ENCODE results near the gene GRM4. TPM values are rescaled to one million over a fixed set of nuclear protein-coding genes. Genes with fewer than 3 reads are reported as not detected.
"Not testable (repeated sequence)": the region's sequence is repeated elsewhere in the genome, so short reads cannot be mapped to it uniquely, and the experiment has no call there.

The GRM4 gene
- total RNA-seq, 1 donor from 2014 or later, result 1.2 TPM

DNA sequence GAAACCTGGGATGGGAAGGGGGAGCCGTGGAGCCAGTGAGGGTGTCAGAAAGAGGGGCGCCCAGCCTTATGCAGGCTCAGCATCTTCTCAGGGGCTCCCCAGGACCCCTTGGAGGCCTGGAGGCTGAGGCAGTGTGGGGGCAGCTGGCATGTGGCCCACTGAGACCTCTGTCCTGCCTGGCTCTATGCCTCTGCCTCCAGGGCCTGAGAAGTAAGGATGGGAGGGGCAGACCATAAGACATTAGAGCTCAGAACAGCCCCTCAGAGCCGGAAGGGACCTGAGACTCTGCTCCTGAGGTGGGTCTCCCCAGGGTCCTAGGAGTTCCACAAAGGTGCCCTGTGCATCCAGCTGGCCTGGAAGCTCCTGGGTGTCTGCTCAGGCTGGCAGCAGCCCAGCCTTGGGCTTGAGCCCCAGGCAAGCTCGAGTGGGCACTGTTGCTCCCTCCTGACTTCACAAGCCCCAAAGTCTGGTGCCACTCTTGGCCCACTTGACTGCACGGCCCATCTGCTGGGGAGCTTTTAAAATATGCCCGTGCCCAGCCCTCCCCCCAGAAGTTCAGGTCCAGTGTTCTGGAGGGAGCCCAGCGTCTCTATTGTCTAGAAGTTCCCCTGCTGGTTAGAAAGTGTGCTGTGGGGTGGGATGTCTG, 126.8 kb downstream of the GRM4 start:
- TF ChIP-seq, protein P1, sequence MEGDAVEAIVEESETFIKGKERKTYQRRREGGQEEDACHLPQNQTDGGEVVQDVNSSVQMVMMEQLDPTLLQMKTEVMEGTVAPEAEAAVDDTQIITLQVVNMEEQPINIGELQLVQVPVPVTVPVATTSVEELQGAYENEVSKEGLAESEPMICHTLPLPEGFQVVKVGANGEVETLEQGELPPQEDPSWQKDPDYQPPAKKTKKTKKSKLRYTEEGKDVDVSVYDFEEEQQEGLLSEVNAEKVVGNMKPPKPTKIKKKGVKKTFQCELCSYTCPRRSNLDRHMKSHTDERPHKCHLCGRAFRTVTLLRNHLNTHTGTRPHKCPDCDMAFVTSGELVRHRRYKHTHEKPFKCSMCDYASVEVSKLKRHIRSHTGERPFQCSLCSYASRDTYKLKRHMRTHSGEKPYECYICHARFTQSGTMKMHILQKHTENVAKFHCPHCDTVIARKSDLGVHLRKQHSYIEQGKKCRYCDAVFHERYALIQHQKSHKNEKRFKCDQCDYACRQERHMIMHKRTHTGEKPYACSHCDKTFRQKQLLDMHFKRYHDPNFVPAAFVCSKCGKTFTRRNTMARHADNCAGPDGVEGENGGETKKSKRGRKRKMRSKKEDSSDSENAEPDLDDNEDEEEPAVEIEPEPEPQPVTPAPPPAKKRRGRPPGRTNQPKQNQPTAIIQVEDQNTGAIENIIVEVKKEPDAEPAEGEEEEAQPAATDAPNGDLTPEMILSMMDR (IDR thresholded peaks at IDR 0.05), result no peak
- TF ChIP-seq EZH2 (IDR thresholded peaks at IDR 0.05) (no peak), EZH2phosphoT487 (IDR thresholded peaks at IDR 0.05) (no peak)
- H3K4me3 Mint-ChIP-seq, result no peak overlapping the region
- no peaks in the 10 kb centered on the region for H3K9me3 Mint-ChIP-seq
- H3K27me3 ChIP-seq, result no peaks in the 10 kb centered on the region
- H2AFZ ChIP-seq (replicated peaks), result no peak overlapping the region
- H4K20me1 ChIP-seq (ENCODE audit: low read depth), result no peaks in the 10 kb centered on the region
- H3K9ac ChIP-seq, result no peak overlapping the region
- DNase-seq (ENCODE audit: low spot score), result no peak
- H3K9me3 ChIP-seq (ENCODE audit: low read depth), result no peaks in the 10 kb centered on the region
- peaks cover 15% of the 10 kb centered on the region for H3K4me1 ChIP-seq
- no peak overlapping the region for H3K27ac ChIP-seq
- no peaks in the 10 kb centered on the region for H3K79me2 ChIP-seq (ENCODE audit: low read depth)
- H3K4me1 Mint-ChIP-seq, result peaks cover 31% of the 10 kb centered on the region
- no peak overlapping the region for H3K4me2 ChIP-seq
- H3K27ac Mint-ChIP-seq, result no peak overlapping the region
- peaks cover 10% of the 10 kb centered on the region for H3K27me3 Mint-ChIP-seq (ENCODE audit: insufficient read depth, low read depth)
- H3K36me3 ChIP-seq, result no peaks in the 10 kb centered on the region
- peaks cover 11% of the 10 kb centered on the region for H3F3A ChIP-seq (ENCODE audit: low read depth)
- H3K4me3 ChIP-seq, result no peak overlapping the region
- no peaks in the 10 kb centered on the region for H3K36me3 Mint-ChIP-seq

DNA sequence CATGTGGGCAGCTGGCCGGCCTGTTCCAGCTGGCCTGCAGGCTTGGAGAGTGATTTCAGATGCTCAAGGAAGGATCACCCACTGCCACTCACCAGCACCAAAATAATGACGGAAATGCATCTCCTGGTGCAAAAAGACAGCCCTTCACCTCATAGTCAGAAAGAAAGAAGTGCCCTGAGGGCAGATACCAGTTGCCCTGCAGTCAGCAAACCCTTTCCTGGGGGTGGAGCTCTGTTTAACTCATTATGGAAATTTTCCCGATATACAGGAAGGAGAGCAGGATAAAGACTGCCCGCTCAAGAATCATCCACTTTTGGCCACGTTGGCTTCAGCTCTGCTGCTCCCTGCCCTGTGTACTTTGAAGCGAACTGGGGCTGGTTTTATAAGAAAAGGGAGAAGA, 127.9 kb downstream of the GRM4 start:
- peak overlapping the region; percentile 66 for H3K27ac Mint-ChIP-seq
- H3K79me2 ChIP-seq (ENCODE audit: low read depth), result no peaks in the 10 kb centered on the region
- DNase-seq (ENCODE audit: low spot score), result no peak
- TF ChIP-seq EZH2phosphoT487 (IDR thresholded peaks at IDR 0.05), result no peak
- TF ChIP-seq EZH2 (IDR thresholded peaks at IDR 0.05), result no peak
- TF ChIP-seq, protein P1 (IDR thresholded peaks at IDR 0.05), result no peak
- H2AFZ ChIP-seq (replicated peaks), result no peak overlapping the region
- no peak overlapping the region for H3K4me3 ChIP-seq
- no peaks in the 10 kb centered on the region for H3K36me3 ChIP-seq
- H3K27ac ChIP-seq, result no peak overlapping the region
- H3K4me1 ChIP-seq, result peaks cover 15% of the 10 kb centered on the region
- no peak overlapping the region for H3K4me2 ChIP-seq
- no peaks in the 10 kb centered on the region for H3K9me3 ChIP-seq (ENCODE audit: low read depth)
- no peaks in the 10 kb centered on the region for H3K27me3 ChIP-seq
- no peaks in the 10 kb centered on the region for H4K20me1 ChIP-seq (ENCODE audit: low read depth)
- peaks cover 9% of the 10 kb centered on the region for H3K27me3 Mint-ChIP-seq (ENCODE audit: insufficient read depth, low read depth)
- no peaks in the 10 kb centered on the region for H3K9me3 Mint-ChIP-seq
- no peak overlapping the region for H3K4me3 Mint-ChIP-seq
- H3K9ac ChIP-seq, result no peak overlapping the region
- peaks cover 11% of the 10 kb centered on the region for H3F3A ChIP-seq (ENCODE audit: low read depth)
- peaks cover 31% of the 10 kb centered on the region for H3K4me1 Mint-ChIP-seq
- H3K36me3 Mint-ChIP-seq, result no peaks in the 10 kb centered on the region

DNA sequence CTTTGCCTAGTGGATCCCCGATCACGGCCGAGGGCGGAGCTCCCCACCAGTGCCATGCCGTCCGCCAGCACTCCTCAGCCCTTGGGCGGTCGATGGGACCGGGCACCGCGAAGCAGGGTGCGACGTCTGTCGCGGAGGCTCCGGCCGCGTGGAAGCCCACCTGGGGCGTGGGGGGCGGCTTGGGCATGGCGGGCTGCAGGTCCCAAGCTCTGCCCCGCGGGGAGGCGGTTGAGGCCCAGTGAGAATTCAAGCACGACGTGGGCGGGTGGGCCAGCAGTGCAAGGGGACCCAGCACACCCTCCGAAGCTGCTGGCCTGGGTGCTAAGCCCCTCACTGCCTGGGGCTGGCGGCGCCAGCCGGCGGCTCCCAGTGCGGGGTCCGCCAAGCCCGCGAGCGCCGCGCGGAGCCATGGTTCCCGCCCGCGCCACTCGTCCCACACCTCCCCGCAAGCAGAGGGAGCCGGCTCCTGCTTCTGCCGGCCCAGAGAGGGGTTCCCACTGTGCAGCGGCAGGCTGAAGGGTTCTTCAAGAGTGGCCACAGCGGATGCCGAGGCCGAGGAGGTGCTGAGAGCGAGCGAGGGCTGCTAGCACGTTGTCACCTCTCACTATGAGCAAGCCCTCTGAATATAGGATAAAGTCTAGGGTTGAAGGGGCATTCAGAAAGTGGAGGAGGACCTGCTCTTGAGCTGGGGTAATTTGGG, 128.6 kb downstream of the GRM4 start:
- no peaks in the 10 kb centered on the region for H3K9me3 ChIP-seq (ENCODE audit: low read depth)
- Mint-ChIP-seq H3K9me3 (no peaks in the 10 kb centered on the region), H3K4me3 (no peak overlapping the region), H3K4me1 (peaks cover 30% of the 10 kb centered on the region), H3K27me3 (ENCODE audit: insufficient read depth, low read depth) (peaks cover 7% of the 10 kb centered on the region), H3K27ac (no peak overlapping the region), H3K36me3 (no peaks in the 10 kb centered on the region)
- no peak overlapping the region for H3K9ac ChIP-seq
- no peak for DNase-seq (ENCODE audit: low spot score)
- H2AFZ ChIP-seq (replicated peaks), result no peak overlapping the region
- no peak overlapping the region for H3K4me2 ChIP-seq
- H3K79me2 ChIP-seq (ENCODE audit: low read depth), result no peaks in the 10 kb centered on the region
- H3F3A ChIP-seq (ENCODE audit: low read depth), result peaks cover 11% of the 10 kb centered on the region
- H3K4me3 ChIP-seq, result no peak overlapping the region
- H3K36me3 ChIP-seq, result no peaks in the 10 kb centered on the region
- no peaks in the 10 kb centered on the region for H4K20me1 ChIP-seq (ENCODE audit: low read depth)
- H3K4me1 ChIP-seq, result peaks cover 15% of the 10 kb centered on the region
- TF ChIP-seq EZH2phosphoT487 (IDR thresholded peaks at IDR 0.05), result no peak
- TF ChIP-seq EZH2 (IDR thresholded peaks at IDR 0.05), result no peak
- TF ChIP-seq, protein P1 (IDR thresholded peaks at IDR 0.05), result no peak
- no peak overlapping the region for H3K27ac ChIP-seq
- no peaks in the 10 kb centered on the region for H3K27me3 ChIP-seq

DNA sequence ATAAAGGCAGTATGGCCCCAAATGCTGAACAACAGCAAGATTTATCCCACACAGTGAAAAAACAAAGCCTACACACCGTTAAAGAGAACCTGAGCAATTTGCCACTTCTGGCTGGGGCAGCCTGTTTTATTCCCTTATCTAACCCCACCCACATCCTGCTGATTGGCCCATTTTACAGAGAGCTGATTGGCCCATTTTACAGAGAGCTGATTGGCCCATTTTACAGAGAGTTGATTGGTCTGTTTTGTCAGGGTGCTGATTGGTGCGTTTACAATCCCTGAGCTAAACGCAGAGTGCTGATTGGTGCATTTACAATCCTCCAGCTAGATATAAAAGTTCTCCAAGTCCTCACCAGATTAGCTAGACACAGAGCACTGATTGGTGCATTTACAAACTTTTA, 129.3 kb downstream of the GRM4 start:
- H3K4me3 ChIP-seq; H3K27ac ChIP-seq; H3K9me3 Mint-ChIP-seq; DNase-seq (ENCODE audit: low spot score); H3K4me2 ChIP-seq; H3K9ac ChIP-seq; H3K79me2 ChIP-seq (ENCODE audit: low read depth); H2AFZ ChIP-seq (replicated peaks); H3K27ac Mint-ChIP-seq; H4K20me1 ChIP-seq (ENCODE audit: low read depth); H3K27me3 Mint-ChIP-seq (ENCODE audit: insufficient read depth, low read depth); H3K36me3 Mint-ChIP-seq; H3K27me3 ChIP-seq; H3K36me3 ChIP-seq; H3K4me3 Mint-ChIP-seq; H3K9me3 ChIP-seq (ENCODE audit: low read depth): not testable (repeated sequence)
- peaks cover 26% of the 10 kb centered on the region for H3K4me1 Mint-ChIP-seq
- Histone ChIP-seq H3K4me1 (peaks cover 17% of the 10 kb centered on the region), H3F3A (ENCODE audit: low read depth) (peaks cover 11% of the 10 kb centered on the region)
